ENCODE results near the gene ANXA3.

The ANXA3 gene

GRCh38 chr4:78648640-78649363 is 97.2 kb downstream of the ANXA3 start:
- DNase-seq, result no peak

GRCh38 chr4:78650106-78651024 is 98.8 kb downstream of the ANXA3 start:
- no peak for DNase-seq

- no peak for DNase-seq
These were observed 99.8 kb downstream of the ANXA3 start for GRCh38 chr4:78651250-78651860.

- DNase-seq, result no peak
These were observed 100.8 kb downstream of the ANXA3 start for GRCh38 chr4:78652282-78652876.

- DNase-seq, result no peak
These were observed 102.1 kb downstream of the ANXA3 start for GRCh38 chr4:78653655-78654054.

- DNase-seq, result no peak
These were observed 103.2 kb downstream of the ANXA3 start for GRCh38 chr4:78654807-78655206.

GRCh38 chr4:78656968-78657445 is 105.4 kb downstream of the ANXA3 start:
- DNase-seq, result no peak

GRCh38 chr4:78659264-78659663 is 107.7 kb downstream of the ANXA3 start:
- no peak for DNase-seq

- DNase-seq, result no peak
These were observed 108.1 kb downstream of the ANXA3 start for GRCh38 chr4:78659665-78660064.

Measured in NCI-H510A (cell line).